ENCODE measurements around the gene CSAG3.
"Not testable (repeated sequence)": the region's sequence is repeated elsewhere in the genome, so short reads cannot be mapped to it uniquely, and the experiment has no call there.

The CSAG3 gene

DNA sequence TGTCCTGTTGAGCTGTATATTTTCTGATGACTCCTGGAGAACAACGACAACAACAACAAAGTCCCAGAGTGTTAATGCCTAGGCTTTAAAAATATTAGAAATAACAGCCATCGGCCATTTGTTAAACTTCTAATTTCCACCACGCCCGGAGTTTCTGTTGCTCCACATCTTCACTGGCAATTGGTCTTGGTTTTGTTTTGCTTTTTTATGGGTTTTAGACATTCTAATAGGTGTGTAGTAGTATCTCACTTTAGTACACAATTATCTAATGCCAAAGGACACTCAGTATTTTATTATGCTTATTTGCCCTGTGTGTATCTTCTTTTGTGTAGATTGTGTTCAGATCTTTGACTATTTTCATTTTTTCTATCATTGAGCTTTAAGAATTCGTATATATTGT is 20.5 kb upstream of the CSAG3 start:
- TF ChIP-seq, protein P1, sequence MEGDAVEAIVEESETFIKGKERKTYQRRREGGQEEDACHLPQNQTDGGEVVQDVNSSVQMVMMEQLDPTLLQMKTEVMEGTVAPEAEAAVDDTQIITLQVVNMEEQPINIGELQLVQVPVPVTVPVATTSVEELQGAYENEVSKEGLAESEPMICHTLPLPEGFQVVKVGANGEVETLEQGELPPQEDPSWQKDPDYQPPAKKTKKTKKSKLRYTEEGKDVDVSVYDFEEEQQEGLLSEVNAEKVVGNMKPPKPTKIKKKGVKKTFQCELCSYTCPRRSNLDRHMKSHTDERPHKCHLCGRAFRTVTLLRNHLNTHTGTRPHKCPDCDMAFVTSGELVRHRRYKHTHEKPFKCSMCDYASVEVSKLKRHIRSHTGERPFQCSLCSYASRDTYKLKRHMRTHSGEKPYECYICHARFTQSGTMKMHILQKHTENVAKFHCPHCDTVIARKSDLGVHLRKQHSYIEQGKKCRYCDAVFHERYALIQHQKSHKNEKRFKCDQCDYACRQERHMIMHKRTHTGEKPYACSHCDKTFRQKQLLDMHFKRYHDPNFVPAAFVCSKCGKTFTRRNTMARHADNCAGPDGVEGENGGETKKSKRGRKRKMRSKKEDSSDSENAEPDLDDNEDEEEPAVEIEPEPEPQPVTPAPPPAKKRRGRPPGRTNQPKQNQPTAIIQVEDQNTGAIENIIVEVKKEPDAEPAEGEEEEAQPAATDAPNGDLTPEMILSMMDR (IDR thresholded peaks at IDR 0.05; ENCODE audit: low read depth, low read length): no peak

DNA sequence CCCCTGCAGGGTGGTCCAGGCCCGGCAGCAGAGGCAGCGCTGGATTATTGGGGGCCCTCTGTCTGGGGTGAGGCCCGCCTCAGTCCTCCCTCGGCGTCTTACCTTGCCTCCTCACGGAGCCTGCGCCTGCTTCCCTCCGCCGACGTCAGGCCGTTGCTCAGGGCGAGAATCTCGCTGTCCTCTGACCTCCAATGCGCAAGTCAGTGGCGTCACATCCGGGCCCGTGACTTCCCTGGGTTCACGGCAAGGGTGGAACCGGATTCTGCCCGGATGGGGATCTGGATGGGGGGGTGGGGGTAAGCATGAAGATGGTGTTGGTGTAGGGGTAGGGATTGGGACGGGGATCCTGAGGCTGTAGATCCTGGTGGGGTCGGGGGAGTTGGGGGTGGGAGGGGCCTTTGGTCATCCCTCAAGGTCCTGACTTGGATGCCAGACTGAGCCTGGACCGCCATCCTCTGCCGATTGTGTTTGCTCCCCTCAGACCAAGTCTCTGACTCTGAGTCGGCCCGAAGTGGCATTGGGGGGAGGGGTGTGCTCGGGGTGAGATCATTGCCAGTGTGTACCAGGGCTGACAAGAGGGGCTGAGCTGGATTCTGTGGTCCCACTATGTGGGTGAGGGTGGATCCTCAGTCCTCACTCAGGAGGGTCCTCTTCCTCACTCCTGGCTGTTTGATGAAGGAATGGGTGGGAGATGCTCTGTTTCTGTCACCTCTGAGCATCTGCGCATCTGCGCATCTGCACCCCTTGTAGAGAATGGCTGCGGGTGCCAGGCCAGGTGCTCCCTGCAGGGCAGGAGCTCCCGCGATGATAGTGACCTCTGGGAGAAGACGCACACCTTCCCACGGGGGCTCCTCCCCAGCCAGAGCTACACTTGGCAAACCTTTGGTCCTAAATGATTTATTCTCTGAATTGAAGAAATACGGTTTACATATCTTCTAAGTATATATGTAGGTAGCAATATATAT is 5.0 kb upstream of the CSAG3 start, which contains the start of gene MAGEA2:
MAGEA2 (minus strand) TSS at position 157 of the 965 bp plus-strand sequence. CDS start 2,479 bp downstream, outside the sequence.
- H3K4me3 ChIP-seq (ENCODE audit: low read depth, low read length): not testable (repeated sequence)

More for the DNA sequence above, 20.5 kb upstream of the CSAG3 start:
- H3K4me3 ChIP-seq (ENCODE audit: low read depth, low read length): no peak overlapping the region

DNA sequence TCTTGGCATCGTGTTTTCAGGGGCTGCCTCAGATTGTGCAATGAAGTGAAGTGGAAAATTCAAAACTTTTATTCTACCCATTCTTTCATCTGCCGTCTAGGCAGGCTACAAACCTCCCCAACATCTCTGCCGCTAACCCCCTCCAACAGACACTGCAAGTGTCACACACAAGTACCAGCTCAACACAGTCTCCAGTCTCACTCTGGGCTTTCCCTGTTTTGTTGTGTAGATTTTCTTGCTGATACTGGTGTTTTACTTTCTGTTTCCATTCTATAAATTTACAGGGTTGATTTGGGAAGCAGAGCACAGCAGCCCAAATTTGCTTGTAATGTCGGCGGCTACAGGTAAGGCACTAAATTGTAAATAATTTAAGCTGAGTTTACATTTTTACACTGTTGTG is 4.1 kb upstream of the CSAG3 start:
- H3K4me3 ChIP-seq (ENCODE audit: low read depth, low read length): not testable (repeated sequence)

DNA sequence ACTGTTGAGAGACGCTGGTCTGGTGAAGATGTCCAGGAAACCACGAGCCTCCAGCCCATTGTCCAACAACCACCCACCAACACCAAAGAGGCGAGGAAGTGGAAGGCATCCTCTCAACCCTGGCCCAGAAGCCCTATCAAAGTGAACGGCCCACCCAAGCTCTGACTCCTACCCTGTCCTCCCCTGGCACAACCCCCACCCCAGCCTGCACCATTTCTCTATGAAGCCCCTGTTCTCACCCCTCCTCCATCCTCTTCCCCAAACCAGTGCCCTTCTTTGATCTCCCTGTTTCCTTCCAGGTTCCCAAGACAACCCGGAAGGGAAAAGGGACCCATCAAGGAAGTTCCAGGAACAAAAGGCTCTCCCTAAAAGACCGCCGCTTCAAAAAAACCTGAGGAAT is 526 bp downstream of the CSAG3 start:
- H3K4me3 ChIP-seq (ENCODE audit: low read depth, low read length): not testable (repeated sequence)

DNA sequence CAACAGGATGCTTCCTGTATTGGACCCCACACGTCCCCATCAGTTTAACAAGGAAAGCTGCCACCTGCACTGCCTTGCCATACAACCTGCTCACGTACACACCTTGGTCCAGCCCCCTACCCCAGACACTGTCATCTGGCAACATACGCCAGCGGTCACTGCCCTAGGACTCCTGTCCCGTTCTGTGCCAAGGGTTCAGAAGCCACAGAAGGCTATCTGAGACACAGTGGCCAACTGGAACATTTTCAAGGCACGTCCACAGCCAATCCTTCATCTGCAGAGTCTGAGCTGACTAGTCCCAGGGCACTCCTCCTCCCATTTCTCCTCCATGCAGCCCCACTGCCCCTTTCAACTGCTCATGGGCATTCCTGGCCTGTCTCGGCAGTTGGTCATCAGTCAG is 2.6 kb downstream of the CSAG3 start:
- H3K4me3 ChIP-seq (ENCODE audit: low read depth, low read length): not testable (repeated sequence)

DNA sequence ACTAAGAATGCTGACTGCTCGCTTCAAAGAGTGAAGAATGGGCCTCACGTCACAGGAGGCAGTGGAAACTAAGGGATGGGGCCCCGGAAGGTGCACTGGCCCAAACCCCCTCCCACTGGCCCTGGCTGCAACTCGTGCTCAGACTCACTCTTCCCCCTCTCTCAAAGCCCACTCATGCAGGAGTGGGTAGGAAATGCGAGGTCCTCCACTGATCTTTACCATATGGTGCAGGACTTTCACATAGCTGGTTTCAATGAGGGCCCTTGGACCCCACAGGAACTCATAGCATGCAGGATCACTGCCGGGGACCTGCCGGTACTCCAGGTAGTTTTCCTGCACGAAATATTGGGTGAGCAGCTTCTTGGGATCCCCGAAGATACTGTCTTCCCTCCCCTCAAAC is 7.5 kb downstream of the CSAG3 start:
- not testable (repeated sequence) for H3K4me3 ChIP-seq (ENCODE audit: low read depth, low read length)

DNA sequence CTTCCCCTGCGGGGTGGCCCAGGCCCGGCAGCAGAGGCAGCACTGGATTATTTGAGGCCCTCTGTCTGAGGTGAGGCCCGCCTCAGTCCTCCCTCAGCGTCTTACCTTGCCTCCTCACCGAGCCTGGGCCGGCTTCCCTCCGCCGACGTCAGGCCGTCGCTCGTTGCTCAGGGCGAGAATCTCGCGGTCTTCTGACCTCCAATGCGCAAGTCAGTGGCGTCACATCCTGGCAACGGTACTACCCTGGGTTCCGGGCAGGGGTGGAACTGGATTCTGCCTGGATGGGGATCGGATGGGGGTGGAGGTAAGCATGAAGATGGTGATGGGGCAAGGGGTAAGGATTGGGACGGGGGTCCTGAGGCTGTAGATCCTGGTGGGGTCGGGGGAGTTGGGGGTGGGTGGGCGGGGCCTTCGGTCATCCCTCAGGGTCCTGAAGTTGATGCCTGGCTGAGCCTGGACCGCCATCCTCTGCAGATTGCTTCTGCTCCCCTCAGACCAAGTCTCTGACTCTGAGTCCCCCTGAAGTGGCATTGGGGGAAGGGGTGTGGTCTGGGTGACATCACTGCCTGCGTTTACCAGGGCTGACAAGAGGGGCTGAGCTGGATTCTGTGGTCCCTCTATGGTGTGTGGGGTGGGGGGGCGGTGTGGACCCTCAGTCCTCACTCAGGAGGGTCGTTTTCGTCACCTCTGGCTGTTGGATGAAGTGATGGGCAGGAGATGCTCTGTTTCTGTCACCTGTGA is 10.7 kb downstream of the CSAG3 start, which contains the start of gene MAGEA6:
MAGEA6 (minus strand) TSS at position 141 of the 741 bp plus-strand sequence. CDS start 2,039 bp downstream, outside the sequence.
- not testable (repeated sequence) for H3K4me3 ChIP-seq (ENCODE audit: low read depth, low read length)

DNA sequence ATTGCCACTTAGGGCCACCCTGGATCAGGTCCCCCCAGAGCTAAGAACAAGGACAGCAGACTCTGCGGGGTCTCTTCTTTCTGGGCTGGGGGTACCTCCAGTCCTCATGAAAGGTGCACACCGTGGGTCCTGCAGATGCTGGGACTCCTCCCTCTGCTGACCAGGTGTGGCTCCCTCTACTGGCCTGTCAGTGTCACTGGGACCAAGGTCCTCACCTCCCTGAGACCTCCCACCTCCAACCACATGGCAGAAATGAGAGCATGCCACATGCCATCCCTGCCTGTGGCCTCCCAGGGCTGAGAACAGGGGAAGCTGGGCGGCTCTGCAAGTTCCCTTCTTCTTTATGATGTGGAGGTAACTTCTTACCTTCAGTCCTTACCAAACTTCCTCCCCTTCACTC is 28.0 kb downstream of the CSAG3 start:
- H3K4me3 ChIP-seq (ENCODE audit: low read depth, low read length): not testable (repeated sequence)

DNA sequence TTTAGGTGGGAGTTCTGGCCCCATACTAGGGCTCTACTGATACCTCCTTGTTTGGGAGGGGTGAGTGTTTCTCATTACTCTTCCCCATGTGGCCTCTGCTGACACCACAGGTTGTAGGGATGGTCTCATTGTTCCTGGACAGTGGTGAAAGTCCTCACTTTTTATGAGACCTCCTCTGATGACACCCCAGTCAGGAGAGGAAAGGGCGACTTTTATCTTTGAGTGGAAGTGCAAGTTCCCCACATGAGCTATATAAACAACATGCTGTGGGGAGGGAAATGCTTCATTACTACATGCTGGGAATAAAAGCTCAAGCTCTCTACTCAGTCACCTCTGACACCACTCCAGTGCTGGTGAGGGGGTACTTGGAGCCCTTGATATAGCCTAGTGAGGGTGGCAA is 39.9 kb downstream of the CSAG3 start:
- TF ChIP-seq, protein P1 (IDR thresholded peaks at IDR 0.05; ENCODE audit: low read depth, low read length): no peak
- H3K4me3 ChIP-seq (ENCODE audit: low read depth, low read length): no peak overlapping the region

DNA sequence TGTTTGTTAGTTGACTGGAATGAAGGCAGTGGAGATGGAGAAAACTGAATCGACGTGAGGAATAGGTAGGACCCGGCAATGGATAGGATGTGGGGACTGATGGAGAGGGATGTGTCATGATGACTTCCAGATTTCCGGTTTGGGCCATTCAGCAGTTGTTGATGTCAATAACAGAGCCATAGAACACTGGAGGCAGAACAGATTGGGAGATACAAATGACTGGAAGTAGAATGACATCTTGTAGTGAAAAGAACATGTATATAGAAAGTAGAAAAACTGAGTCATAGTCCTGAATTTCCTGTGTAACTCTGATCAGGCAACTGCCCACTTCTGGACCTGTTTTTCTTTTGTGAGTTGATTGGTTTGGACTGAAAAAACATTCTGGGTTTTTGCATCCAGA is 47.0 kb downstream of the CSAG3 start:
- TF ChIP-seq, protein P1 (IDR thresholded peaks at IDR 0.05; ENCODE audit: low read depth, low read length): no peak
- no peak overlapping the region for H3K4me3 ChIP-seq (ENCODE audit: low read depth, low read length)

All from WI38 (cell line).